Gastroesophageal sphincter (tissue), 4 donors: ENCODE results near the gene KMT2D. TPM values are rescaled to one million over a fixed set of nuclear protein-coding genes. Genes with fewer than 3 reads are reported as not detected.

Source experiments
- ATAC-seq: fragments of 150-250 bp; one replicate; pipeline ENCODE4 v1.9.1; 2016; ENCODE audit warnings: mild to moderate bottlenecking, moderate library complexity
- H3K27ac ChIP-seq, 4 donors: fragments of 200-600 bp; sonication (generic) in 3 of 4; 1 replicate in 3 of 4; 2 replicates in 1 of 4; pipeline ENCODE4 v1.5.1; 2016 to 2019
- H3K27me3 ChIP-seq: fragments of 200-600 bp; sonication (generic); one replicate; pipeline ENCODE4 v1.5.1; 2019
- H3K36me3 ChIP-seq, 2 donors: fragments of 200-600 bp; sonication (generic); one replicate each; pipeline ENCODE4 v1.5.1; 2019; ENCODE audit warnings: control low read depth in 1 of 2
- H3K4me1 ChIP-seq, 3 donors: fragments of 200-600 bp; sonication (generic); 1 replicate in 2 of 3; 2 replicates in 1 of 3; pipeline ENCODE4 v1.5.1; 2016 to 2019; ENCODE audit warnings: control low read depth in 2 of 3
- H3K4me3 ChIP-seq, 2 donors: fragments of 200-600 bp; sonication (generic); one replicate each; pipeline ENCODE4 v1.5.1; 2019; ENCODE audit warnings: mild to moderate bottlenecking in 1 of 2, moderate library complexity in 1 of 2
- H3K9me3 ChIP-seq, 3 donors: fragments of 200-600 bp; sonication (generic); one replicate each; pipeline ENCODE4 v1.5.1; 2017 to 2019; ENCODE audit warnings: control low read depth in 2 of 3
- EP300 ChIP-seq: sonication (generic); formaldehyde crosslinking; IDR thresholded peaks from one replicate; pipeline ENCODE4 v1.6.1; 2017; ENCODE audit warnings: antibody characterized with exemption, mild to moderate bottlenecking
- POLR2A ChIP-seq, 2 donors: fragments of 450-650 bp; IDR thresholded peaks; one replicate each; pipeline ENCODE4 v1.6.1; 2017; ENCODE audit warnings: antibody characterized with exemption in 2 of 2, mild to moderate bottlenecking in 2 of 2, moderate library complexity in 1 of 2
- POLR2AphosphoS5 ChIP-seq: sonication (generic); formaldehyde crosslinking; IDR thresholded peaks from one replicate; pipeline ENCODE4 v1.6.1; 2017; ENCODE audit warnings: antibody characterized with exemption
- WGBS, 2 donors: methylation state at CpG; one replicate each; pipeline ENCODE4 v1.1.5; 2018; ENCODE audit warnings: low coverage in 1 of 2; 5-methylcytosine and 5-hydroxymethylcytosine counted together
- total RNA-seq, 4 donors: library from RNA; depleted of rRNA; stranded (reverse); fragments of >200 nt; gene quantifications; one replicate each; pipeline ENCODE4 v1.1.0, GENCODE V29; 2016
- TF ChIP-seq, protein P1 (sequence below), 4 experiments: fragments of 200-600 bp in 2 of 4; fragments of 450-650 bp in 2 of 4; sonication (generic) in 1 of 4; IDR thresholded peaks; one replicate each; pipeline ENCODE4 v1.5.1; 2017 to 2019; ENCODE audit warnings: antibody characterized with exemption in 4 of 4, mild to moderate bottlenecking in 2 of 4, moderate library complexity in 2 of 4

KMT2D gene
- total RNA-seq, 4 donors from 2014 or later, result 23.6 to 75.0 (median 53.8) TPM

DNA sequence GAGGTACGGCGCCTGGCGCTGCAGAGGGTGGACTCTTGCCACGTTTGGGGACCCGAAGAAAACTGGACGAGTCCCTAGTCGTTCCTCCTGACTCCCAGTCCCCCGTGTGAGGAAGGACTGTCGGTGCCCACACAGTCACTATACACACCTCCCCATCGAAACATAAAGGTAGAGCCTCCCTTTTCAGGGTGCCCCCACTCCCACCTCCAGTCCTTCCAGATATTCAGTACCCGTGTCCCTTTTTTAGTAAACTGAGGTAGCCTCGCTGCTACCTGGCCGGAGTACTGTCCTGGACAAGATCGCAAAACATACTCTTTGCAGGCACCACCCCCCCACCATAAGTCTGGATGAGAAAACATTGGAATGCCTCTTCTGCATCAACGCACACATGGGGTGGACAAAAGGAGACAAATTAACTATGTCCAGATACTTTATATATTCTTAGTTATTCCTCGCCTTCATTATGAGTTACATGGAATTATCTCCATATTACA lies 610 bp upstream of the KMT2D start:
- H3K36me3 ChIP-seq, result no peaks in the 10 kb centered on the region
- peaks cover 0 to 47% (median 26%) of the 10 kb centered on the region in 3 donors for H3K4me1 ChIP-seq
- ATAC-seq, result no peak
- no peaks in the 10 kb centered on the region for H3K27me3 ChIP-seq
- no peaks in the 10 kb centered on the region for H3K9me3 ChIP-seq
- WGBS, 2 donors, result 6 to 9% methylated on average over 11 to 12 of the region's 16 CpGs
- H3K4me3 ChIP-seq, result peak overlapping the region; percentile 75 to 99
- TF ChIP-seq POLR2A (IDR thresholded peaks at IDR 0.05), result no peak
- no peak for TF ChIP-seq EP300
- no peak for TF ChIP-seq POLR2AphosphoS5
- TF ChIP-seq, protein P1, sequence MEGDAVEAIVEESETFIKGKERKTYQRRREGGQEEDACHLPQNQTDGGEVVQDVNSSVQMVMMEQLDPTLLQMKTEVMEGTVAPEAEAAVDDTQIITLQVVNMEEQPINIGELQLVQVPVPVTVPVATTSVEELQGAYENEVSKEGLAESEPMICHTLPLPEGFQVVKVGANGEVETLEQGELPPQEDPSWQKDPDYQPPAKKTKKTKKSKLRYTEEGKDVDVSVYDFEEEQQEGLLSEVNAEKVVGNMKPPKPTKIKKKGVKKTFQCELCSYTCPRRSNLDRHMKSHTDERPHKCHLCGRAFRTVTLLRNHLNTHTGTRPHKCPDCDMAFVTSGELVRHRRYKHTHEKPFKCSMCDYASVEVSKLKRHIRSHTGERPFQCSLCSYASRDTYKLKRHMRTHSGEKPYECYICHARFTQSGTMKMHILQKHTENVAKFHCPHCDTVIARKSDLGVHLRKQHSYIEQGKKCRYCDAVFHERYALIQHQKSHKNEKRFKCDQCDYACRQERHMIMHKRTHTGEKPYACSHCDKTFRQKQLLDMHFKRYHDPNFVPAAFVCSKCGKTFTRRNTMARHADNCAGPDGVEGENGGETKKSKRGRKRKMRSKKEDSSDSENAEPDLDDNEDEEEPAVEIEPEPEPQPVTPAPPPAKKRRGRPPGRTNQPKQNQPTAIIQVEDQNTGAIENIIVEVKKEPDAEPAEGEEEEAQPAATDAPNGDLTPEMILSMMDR (IDR thresholded peaks at IDR 0.05), result no peak
- H3K27ac ChIP-seq, result peak overlapping the region; percentile 49 to 99 (median 94)

DNA sequence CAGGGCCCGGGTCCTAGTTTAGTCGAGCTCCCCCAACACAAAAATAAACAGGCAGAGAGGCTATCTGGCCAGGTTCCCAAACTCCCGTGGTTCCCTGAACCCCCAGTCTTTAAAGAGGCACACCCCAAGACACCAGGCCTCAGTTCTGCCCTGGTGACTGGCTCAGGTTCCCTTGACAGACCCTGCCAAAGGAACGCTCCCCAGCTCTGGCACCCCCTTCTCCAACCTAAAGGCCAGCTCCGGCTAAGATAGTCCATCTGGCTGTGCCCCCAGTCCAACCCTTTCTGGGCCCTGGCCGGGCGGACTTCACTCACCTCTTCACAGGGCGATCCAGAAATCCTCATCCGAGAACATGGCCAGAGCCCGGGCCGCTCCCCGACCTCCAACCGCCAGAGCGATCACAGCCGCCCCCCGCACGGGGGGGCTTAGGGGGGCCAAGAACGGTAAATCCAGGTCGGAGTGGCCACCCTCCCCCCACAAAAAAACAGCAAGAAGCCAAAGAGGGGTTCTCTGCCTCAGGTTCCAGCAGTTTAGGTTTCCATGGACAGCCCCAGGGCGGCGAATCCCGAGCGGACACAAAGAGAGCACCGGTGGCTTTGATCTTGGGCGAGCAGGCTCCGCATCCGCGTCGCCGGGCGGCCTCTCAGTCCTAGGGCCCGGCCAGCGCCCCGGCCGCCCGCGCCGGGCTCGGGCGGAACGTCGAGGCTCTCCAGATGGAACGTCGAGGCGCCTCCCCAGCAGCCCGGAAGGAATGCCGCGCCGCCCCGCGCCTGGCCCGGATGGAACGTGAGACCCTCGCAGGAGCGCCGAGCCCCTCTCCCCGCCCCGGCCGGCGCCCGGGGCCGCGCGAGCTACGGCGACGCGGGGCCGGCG lies 1.1 kb downstream of the KMT2D start:
- TF ChIP-seq POLR2A (IDR thresholded peaks at IDR 0.05), result no peak
- TF ChIP-seq POLR2AphosphoS5, result no peak
- TF ChIP-seq EP300, result no peak
- TF ChIP-seq, protein P1 (IDR thresholded peaks at IDR 0.05), result no peak
- H3K27ac ChIP-seq, result peak overlapping the region; percentile 49 to 99 (median 94)
- H3K9me3 ChIP-seq, result no peaks in the 10 kb centered on the region
- peak overlapping the region; percentile 75 to 99 for H3K4me3 ChIP-seq
- no peaks in the 10 kb centered on the region for H3K27me3 ChIP-seq
- 0% methylated on average over 2 of the region's 70 CpGs; no CpG with 5 or more reads in 1 of the 2 donors for WGBS, 2 donors
- peak; percentile 1 for ATAC-seq
- peaks cover 0 to 9% of the 10 kb centered on the region in 2 donors for H3K36me3 ChIP-seq
- H3K4me1 ChIP-seq, result peaks cover 0 to 64% (median 37%) of the 10 kb centered on the region in 3 donors

DNA sequence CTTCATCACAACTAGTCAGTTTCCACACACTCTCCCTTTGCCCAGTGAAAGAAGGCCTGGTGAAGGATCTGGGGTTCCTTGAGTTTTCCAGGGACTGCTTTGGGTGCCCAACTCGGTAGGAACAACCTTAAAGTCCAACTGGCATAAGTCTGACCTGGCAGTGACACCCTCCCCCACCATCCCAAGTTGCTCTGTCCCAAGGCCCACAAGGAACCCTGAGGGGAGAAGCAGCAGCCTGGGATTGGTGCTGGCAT lies 1.6 kb downstream of the KMT2D start:
- no peaks in the 10 kb centered on the region for H3K9me3 ChIP-seq
- H3K4me1 ChIP-seq, result peaks cover 0 to 66% (median 37%) of the 10 kb centered on the region in 3 donors
- peak overlapping the region in 3 of 4 donors; percentile 93 to 99 (median 94) for H3K27ac ChIP-seq
- peak overlapping the region; percentile 75 to 99 for H3K4me3 ChIP-seq
- 0% methylated on average over 1 of the region's 1 CpG; no CpG with 5 or more reads in 1 of the 2 donors for WGBS, 2 donors
- TF ChIP-seq EP300 (no peak), POLR2AphosphoS5 (no peak)
- TF ChIP-seq, protein P1 (IDR thresholded peaks at IDR 0.05), result no peak
- ATAC-seq, result no peak
- H3K27me3 ChIP-seq, result no peaks in the 10 kb centered on the region
- H3K36me3 ChIP-seq, result peaks cover 0 to 15% of the 10 kb centered on the region in 2 donors

DNA sequence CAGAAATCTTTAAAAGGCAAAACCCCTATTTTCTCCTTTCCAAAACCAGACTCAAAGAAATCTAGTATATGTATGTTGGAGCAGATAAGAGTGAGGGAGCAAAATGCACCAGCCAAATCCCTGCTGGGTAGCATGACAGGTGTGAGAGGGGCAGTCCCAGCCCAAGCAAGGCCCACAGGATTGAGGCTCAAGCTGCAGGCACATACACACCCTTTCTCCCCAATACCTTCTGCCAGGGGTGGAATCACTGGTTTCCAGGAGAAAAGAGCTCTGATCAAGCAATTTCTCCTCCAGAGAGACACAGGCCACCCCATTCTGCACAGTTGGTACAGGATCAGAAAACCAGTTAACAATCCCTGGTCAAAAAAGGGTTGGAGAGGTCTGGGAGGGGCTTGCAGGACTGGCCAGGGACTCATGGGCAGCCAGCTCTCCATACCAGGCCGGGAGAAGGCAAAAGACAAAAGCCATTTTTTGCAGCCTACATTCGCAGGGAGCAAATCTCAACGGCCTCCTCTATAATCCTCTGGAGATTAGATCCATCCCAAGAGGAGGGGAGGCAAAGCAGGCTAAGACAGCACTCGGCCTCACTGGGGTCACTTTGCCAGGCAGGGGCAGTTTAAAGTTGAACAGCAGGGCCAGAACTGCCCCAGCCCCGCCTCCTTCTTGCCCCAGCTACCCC lies 2.1 kb downstream of the KMT2D start:
- Histone ChIP-seq H3K36me3 (peaks cover 0 to 19% of the 10 kb centered on the region in 2 donors), H3K27me3 (no peaks in the 10 kb centered on the region), H3K4me1 (peaks cover 0 to 62% (median 37%) of the 10 kb centered on the region in 3 donors), H3K9me3 (no peaks in the 10 kb centered on the region), H3K4me3 (peak overlapping the region; percentile 75 to 99), H3K27ac (peak overlapping the region in 3 of 4 donors; percentile 93 to 99 (median 94))
- TF ChIP-seq POLR2AphosphoS5 (no peak), POLR2A (IDR thresholded peaks at IDR 0.05) (no peak)
- WGBS, 2 donors, result 4% methylated on average over 4 of the region's 5 CpGs; no CpG with 5 or more reads in 1 of the 2 donors
- ATAC-seq, result no peak

DNA sequence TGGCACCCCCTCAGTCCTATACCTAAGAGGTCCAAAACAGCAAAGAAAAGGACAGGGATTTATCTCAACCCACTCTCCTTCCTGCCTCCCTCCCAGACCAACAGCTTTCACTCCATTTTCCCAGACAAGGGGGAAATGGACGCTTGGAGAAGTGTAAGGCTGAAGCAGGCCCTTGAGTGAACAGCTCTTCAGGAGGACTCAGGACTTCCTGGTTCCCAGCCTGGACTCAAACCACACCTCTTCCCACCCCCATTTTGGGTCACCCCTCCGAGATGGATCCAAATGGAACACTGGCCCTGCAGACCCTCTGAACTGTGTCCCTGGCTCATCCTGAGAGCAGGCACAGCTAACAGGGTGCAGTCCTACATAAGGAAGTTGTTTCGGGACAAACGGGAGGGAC lies 2.7 kb downstream of the KMT2D start:
- no peak for TF ChIP-seq EP300
- TF ChIP-seq POLR2AphosphoS5, result no peak
- no peak for TF ChIP-seq POLR2A (IDR thresholded peaks at IDR 0.05)
- TF ChIP-seq, protein P1 (IDR thresholded peaks at IDR 0.05), result no peak
- 0 to 17% methylated on average over 1 to 2 of the region's 4 CpGs for WGBS, 2 donors
- Histone ChIP-seq H3K27ac (peak overlapping the region in 3 of 4 donors; percentile 29 to 93 (median 36)), H3K27me3 (no peaks in the 10 kb centered on the region), H3K4me3 (peak overlapping the region; percentile 75 to 99), H3K9me3 (no peaks in the 10 kb centered on the region), H3K4me1 (peaks cover 0 to 62% (median 37%) of the 10 kb centered on the region in 3 donors), H3K36me3 (peaks cover 0 to 25% of the 10 kb centered on the region in 2 donors)
- ATAC-seq, result no peak
